ENCODE data around the gene MVP.

Gene MVP

DNA sequence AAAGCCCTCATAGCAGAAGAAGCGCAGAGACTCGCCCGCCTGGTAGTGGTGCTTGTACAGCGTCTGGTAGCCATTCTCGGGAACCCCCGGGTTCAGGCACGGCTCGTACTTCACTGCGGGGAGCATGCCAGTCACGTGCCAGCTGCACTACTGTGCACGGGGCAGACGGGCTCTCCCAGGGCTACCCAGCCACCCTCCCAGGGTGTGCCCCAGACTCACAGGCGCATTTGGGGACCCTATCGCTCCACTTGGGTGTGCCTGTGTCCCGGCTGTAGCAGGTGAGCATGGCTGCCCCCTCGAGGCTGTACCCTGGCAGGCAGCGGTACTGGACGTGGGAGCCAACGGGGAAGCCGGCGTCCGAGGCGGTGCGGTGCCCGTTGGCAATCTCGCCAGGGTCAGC is 53.1 kb downstream of the MVP start:
- Histone ChIP-seq H3K4me2 (ENCODE audit: low read length) (no peak overlapping the region), H3K36me3 (replicated peaks; ENCODE audit: low read depth, low read length) (no peaks in the 10 kb centered on the region), H3K79me2 (ENCODE audit: low read length) (no peaks in the 10 kb centered on the region), H2AFZ (ENCODE audit: low read depth, low read length) (no peak overlapping the region), H3K4me3 (ENCODE audit: low read length) (no peak overlapping the region), H3K27me3 (ENCODE audit: low read depth, low read length) (no peaks in the 10 kb centered on the region), H3K9me3 (ENCODE audit: insufficient read depth, low read length) (no peaks in the 10 kb centered on the region), H3K9ac (ENCODE audit: low read length) (no peak overlapping the region), H3K27ac (ENCODE audit: low read length) (no peak overlapping the region), H3K4me1 (ENCODE audit: low read length) (peaks cover 4% of the 10 kb centered on the region), H4K20me1 (ENCODE audit: insufficient read depth, low read length) (no peaks in the 10 kb centered on the region)
- TF ChIP-seq EZH2phosphoT487 (IDR thresholded peaks at IDR 0.05; ENCODE audit: low read depth): no peak
- TF ChIP-seq, protein P1, sequence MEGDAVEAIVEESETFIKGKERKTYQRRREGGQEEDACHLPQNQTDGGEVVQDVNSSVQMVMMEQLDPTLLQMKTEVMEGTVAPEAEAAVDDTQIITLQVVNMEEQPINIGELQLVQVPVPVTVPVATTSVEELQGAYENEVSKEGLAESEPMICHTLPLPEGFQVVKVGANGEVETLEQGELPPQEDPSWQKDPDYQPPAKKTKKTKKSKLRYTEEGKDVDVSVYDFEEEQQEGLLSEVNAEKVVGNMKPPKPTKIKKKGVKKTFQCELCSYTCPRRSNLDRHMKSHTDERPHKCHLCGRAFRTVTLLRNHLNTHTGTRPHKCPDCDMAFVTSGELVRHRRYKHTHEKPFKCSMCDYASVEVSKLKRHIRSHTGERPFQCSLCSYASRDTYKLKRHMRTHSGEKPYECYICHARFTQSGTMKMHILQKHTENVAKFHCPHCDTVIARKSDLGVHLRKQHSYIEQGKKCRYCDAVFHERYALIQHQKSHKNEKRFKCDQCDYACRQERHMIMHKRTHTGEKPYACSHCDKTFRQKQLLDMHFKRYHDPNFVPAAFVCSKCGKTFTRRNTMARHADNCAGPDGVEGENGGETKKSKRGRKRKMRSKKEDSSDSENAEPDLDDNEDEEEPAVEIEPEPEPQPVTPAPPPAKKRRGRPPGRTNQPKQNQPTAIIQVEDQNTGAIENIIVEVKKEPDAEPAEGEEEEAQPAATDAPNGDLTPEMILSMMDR (IDR thresholded peaks at IDR 0.05; ENCODE audit: low read depth, low read length): no peak

DNA sequence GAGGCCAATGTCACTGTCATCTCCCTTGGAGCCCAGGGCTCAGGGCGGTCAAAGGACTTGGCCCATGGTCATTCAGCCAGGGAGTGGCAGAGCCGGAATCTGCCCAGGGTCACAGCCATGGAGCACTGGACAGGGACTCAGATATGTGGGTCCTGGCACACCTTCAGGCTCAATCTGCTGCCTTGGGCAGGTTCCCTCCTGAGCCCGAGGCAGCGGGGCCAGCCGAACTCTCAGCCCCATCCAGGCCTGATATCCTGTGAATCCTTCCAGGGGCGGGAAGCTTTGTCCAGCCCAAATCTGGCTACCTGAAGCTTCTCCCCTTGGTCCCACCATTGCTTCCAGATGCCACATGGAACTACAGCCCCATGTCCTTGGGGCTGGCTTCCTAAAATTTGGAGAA is 54.9 kb downstream of the MVP start:
- no peak overlapping the region for H3K4me2 ChIP-seq (ENCODE audit: low read length)
- H3K36me3 ChIP-seq (replicated peaks; ENCODE audit: low read depth, low read length): no peaks in the 10 kb centered on the region
- H3K4me3 ChIP-seq (ENCODE audit: low read length): no peak overlapping the region
- no peaks in the 10 kb centered on the region for H4K20me1 ChIP-seq (ENCODE audit: insufficient read depth, low read length)
- peaks cover 4% of the 10 kb centered on the region for H3K4me1 ChIP-seq (ENCODE audit: low read length)
- TF ChIP-seq, protein P1 (IDR thresholded peaks at IDR 0.05; ENCODE audit: low read depth, low read length): no peak
- no peak for TF ChIP-seq EZH2phosphoT487 (IDR thresholded peaks at IDR 0.05; ENCODE audit: low read depth)
- no peak overlapping the region for H3K27ac ChIP-seq (ENCODE audit: low read length)
- H2AFZ ChIP-seq (ENCODE audit: low read depth, low read length): no peak overlapping the region
- H3K9me3 ChIP-seq (ENCODE audit: insufficient read depth, low read length): no peaks in the 10 kb centered on the region
- no peak overlapping the region for H3K9ac ChIP-seq (ENCODE audit: low read length)
- no peaks in the 10 kb centered on the region for H3K27me3 ChIP-seq (ENCODE audit: low read depth, low read length)
- H3K79me2 ChIP-seq (ENCODE audit: low read length): no peaks in the 10 kb centered on the region

DNA sequence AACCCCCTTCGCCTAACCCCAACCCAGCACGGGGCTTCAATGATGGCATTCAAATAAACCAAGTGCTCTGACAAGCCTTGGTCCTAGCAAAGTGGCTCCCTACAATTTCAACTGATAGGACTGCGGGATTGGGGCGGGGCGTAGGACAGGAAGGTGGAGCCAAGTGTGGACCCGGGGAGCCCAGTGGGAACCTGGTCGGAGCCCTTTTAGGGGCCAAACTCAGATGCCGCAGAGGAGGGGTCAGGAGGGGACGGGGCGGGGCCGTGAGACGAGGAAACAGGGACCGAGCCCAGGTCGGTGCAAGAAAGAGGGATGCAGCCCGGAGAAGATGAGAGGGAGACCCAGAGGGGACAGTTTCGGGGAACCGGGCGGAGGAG is 55.9 kb downstream of the MVP start:
- Histone ChIP-seq H3K36me3 (replicated peaks; ENCODE audit: low read depth, low read length) (no peaks in the 10 kb centered on the region), H3K27me3 (ENCODE audit: low read depth, low read length) (no peaks in the 10 kb centered on the region), H3K79me2 (ENCODE audit: low read length) (no peaks in the 10 kb centered on the region), H3K27ac (ENCODE audit: low read length) (no peak overlapping the region), H3K4me3 (ENCODE audit: low read length) (no peak overlapping the region), H4K20me1 (ENCODE audit: insufficient read depth, low read length) (no peaks in the 10 kb centered on the region), H3K4me1 (ENCODE audit: low read length) (peaks cover 4% of the 10 kb centered on the region), H3K4me2 (ENCODE audit: low read length) (no peak overlapping the region), H3K9ac (ENCODE audit: low read length) (no peak overlapping the region), H2AFZ (ENCODE audit: low read depth, low read length) (no peak overlapping the region), H3K9me3 (ENCODE audit: insufficient read depth, low read length) (no peaks in the 10 kb centered on the region)
- TF ChIP-seq, protein P1 (IDR thresholded peaks at IDR 0.05; ENCODE audit: low read depth, low read length): no peak
- TF ChIP-seq EZH2phosphoT487 (IDR thresholded peaks at IDR 0.05; ENCODE audit: low read depth): no peak

DNA sequence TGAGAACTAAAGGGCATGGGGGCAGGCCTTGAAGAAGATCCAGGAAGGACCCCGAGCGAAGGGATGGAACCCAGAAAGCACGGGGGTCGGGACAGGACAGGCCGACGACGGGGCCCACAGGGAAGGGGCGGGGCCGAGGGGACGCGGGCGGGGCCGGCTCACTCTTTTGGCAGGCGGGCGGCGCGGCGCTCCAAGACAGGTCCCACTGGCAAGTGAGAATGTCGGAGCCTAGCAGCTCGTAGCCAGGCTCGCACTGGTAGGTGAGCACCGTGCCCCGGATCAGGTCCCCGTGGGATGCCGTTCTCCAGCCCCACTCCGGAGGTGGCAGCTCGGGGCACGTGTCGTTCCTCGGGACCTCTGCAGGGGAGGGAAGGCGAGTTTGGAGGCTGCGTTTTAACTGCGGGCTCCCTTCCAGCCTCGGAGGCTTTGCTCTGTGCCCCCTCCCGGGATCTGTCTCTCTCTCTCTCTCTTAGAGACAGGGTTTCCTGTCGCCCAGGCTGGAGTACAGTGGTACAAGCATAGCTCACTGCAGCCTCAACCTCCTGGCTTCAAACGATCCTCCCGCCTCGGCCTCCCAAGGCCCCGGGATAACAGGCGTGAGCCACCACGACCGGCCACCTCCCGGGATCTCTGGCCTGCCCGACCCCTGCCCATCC is 56.5 kb downstream of the MVP start:
- H3K4me1 ChIP-seq (ENCODE audit: low read length): peaks cover 4% of the 10 kb centered on the region
- H3K27me3 ChIP-seq (ENCODE audit: low read depth, low read length): no peaks in the 10 kb centered on the region
- H3K9ac ChIP-seq (ENCODE audit: low read length): no peak overlapping the region
- H3K4me2 ChIP-seq (ENCODE audit: low read length): no peak overlapping the region
- H4K20me1 ChIP-seq (ENCODE audit: insufficient read depth, low read length): no peaks in the 10 kb centered on the region
- no peaks in the 10 kb centered on the region for H3K79me2 ChIP-seq (ENCODE audit: low read length)
- H3K36me3 ChIP-seq (replicated peaks; ENCODE audit: low read depth, low read length): no peaks in the 10 kb centered on the region
- no peak overlapping the region for H3K4me3 ChIP-seq (ENCODE audit: low read length)
- H2AFZ ChIP-seq (ENCODE audit: low read depth, low read length): no peak overlapping the region
- H3K27ac ChIP-seq (ENCODE audit: low read length): no peak overlapping the region
- H3K9me3 ChIP-seq (ENCODE audit: insufficient read depth, low read length): no peaks in the 10 kb centered on the region
- no peak for TF ChIP-seq EZH2phosphoT487 (IDR thresholded peaks at IDR 0.05; ENCODE audit: low read depth)
- TF ChIP-seq, protein P1 (IDR thresholded peaks at IDR 0.05; ENCODE audit: low read depth, low read length): no peak
